Tibial nerve (tissue), 3 donors: ENCODE measurements around the gene KIFBP.

ENCODE experiments used
- POLR2A ChIP-seq, 2 donors: fragments of 450-650 bp; IDR thresholded peaks; one replicate each; pipeline ENCODE4 v1.6.1; 2017; ENCODE audit warnings: antibody characterized with exemption in 2 of 2, mild to moderate bottlenecking in 2 of 2, moderate library complexity in 2 of 2
- TF ChIP-seq, protein P1 (sequence below), 5 experiments: fragments of 200-600 bp in 3 of 5; fragments of 450-650 bp in 2 of 5; sonication (generic) in 3 of 5; IDR thresholded peaks; one replicate each; pipeline ENCODE4 v1.5.1; 2016 to 2019; ENCODE audit warnings: antibody characterized with exemption in 5 of 5, mild to moderate bottlenecking in 3 of 5, moderate library complexity in 2 of 5

GRCh38 chr10:68989317-68989990 is 851 bp downstream of the KIFBP start:
- TF ChIP-seq, protein P1, sequence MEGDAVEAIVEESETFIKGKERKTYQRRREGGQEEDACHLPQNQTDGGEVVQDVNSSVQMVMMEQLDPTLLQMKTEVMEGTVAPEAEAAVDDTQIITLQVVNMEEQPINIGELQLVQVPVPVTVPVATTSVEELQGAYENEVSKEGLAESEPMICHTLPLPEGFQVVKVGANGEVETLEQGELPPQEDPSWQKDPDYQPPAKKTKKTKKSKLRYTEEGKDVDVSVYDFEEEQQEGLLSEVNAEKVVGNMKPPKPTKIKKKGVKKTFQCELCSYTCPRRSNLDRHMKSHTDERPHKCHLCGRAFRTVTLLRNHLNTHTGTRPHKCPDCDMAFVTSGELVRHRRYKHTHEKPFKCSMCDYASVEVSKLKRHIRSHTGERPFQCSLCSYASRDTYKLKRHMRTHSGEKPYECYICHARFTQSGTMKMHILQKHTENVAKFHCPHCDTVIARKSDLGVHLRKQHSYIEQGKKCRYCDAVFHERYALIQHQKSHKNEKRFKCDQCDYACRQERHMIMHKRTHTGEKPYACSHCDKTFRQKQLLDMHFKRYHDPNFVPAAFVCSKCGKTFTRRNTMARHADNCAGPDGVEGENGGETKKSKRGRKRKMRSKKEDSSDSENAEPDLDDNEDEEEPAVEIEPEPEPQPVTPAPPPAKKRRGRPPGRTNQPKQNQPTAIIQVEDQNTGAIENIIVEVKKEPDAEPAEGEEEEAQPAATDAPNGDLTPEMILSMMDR (IDR thresholded peaks at IDR 0.05), result no peak
- TF ChIP-seq POLR2A (IDR thresholded peaks at IDR 0.05), result no peak
